SKM-1 treated with dmso at 0.1 percent for 144 hours (cell line): ENCODE data around the gene ERBB4.

Experiments used
- DNase-seq: peaks from one replicate; lab custom pipeline; 2025; ENCODE audit not compliant: unreplicated experiment; lab: John Stamatoyannopoulos, UW

The ERBB4 gene

DNA sequence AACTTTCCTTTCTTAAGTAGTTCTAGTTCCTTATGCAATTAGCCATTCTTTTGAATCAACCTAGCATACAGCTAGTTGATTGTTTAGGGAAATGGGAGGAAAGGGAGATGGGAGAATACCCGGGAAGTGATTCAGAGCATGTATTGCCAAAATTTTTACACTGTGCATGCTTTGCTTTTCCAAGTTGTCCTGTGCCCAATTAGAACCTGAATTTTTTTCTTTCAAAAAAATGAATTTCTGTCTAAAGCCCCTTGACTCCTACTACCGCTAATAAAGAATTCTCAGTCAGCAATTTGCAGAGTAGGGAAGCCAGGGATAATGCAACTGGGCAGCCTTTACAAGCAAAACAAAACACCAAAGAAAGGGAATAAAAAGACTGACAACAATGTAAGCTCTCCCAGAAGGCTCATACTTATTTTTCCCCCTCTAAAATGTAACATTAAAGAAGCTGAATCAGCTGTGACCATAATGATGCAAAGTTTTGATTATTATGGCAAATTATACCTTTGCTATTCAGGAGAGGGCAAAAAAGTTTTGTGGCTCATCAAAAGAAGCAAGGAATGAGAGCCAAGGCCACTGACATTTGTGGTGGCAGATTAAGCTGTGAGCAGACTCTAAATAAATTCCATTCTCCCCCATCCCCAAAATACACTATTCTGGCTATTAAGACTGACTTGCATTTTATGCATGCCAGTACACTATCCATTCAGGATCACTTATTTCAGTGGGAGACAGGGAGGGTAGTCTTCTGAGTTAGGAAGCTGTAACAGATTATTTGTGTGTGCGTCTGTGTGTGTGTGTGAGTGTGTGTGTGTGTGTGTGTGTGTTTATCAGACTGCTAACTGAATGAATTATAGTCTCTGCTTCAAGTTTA, 174.3 kb downstream of the ERBB4 start:
- DNase-seq, result no peak

GRCh38 chr2:212361174-212361756, 177.3 kb downstream of the ERBB4 start:
- no peak for DNase-seq

- DNase-seq, result no peak
Observed at GRCh38 chr2:212360068-212360460, 178.5 kb downstream of the ERBB4 start.

GRCh38 chr2:212359425-212360067, 179.1 kb downstream of the ERBB4 start:
- no peak for DNase-seq

DNA sequence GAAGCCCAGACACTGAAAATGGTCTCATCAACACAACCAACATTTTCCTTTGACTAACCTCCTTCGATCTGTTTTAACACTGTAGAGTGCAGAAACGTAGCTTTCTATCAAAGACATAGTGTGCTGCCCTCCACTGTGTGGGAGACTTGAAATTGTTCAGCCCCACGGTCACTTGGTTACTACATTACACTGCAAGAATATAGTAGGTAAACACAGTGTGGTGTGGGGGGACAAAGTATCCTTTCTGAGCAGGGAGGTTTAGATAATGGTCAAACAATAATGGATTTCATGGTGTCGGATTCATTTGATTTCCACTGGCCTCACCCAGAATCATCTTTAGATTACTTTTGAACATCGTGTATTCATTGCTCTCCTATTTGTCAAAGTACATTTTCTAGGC, 181.0 kb downstream of the ERBB4 start:
- DNase-seq, result no peak

- DNase-seq, result no peak
Observed at GRCh38 chr2:212354382-212354781, 184.2 kb downstream of the ERBB4 start.

- no peak for DNase-seq
Observed at GRCh38 chr2:212348501-212348900, 190.1 kb downstream of the ERBB4 start.

DNA sequence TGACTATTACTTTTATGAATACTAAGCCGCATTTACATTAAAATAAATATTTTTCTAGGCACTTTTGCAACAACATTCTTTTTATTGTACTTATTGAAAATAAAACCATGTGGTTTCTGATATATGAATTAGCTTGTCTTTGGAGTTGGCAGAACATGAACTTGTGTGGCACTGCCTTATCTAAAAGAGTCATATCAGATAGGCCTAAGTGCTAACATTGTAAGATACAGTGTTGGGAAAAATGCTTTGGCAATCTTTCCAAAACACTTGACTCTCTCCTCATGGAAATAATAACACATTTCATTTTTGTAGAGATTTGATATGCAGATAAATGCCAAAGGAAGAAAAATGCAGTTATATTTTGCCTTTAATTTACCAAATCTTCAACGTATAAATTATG, 191.7 kb downstream of the ERBB4 start:
- DNase-seq, result no peak

DNA sequence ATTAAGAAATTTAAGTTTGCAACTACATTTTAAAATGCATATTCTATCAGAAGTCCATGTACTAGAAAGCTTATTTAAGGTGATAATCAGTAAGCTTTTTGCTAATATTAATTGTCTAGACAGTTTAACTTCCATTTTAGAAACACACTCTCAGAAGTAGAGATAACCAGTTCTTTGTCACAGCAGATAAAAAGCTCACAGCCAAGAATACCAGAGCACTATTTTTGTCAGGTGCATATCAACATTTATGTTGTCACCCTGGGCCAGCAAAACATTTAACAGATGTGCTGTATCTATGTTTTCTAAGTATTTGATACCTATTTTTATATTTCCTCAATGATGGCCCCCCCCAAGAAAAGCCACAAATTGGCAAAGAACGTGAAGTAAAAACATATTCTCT, 192.6 kb downstream of the ERBB4 start:
- no peak for DNase-seq

DNA sequence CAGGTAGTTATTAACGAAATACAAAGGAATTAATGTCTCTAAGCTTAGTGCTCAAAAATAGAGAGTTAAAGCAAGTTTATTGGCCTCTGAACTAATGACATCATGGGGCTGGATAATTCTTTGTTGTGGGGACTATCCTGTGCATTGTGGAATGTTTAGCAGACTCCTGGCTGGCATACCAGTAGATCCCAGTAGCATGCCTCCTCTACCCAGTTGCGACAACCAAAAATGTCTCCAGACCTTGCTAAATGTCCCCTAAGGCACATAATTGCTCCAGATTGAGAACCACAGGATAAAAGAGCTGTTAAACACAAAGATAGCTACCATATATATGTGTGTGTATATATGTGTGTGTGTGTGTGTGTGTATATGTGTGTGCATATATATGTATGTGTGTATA, 194.5 kb downstream of the ERBB4 start:
- DNase-seq, result no peak

- no peak for DNase-seq
Observed at GRCh38 chr2:212343167-212343566, 195.4 kb downstream of the ERBB4 start.

DNA sequence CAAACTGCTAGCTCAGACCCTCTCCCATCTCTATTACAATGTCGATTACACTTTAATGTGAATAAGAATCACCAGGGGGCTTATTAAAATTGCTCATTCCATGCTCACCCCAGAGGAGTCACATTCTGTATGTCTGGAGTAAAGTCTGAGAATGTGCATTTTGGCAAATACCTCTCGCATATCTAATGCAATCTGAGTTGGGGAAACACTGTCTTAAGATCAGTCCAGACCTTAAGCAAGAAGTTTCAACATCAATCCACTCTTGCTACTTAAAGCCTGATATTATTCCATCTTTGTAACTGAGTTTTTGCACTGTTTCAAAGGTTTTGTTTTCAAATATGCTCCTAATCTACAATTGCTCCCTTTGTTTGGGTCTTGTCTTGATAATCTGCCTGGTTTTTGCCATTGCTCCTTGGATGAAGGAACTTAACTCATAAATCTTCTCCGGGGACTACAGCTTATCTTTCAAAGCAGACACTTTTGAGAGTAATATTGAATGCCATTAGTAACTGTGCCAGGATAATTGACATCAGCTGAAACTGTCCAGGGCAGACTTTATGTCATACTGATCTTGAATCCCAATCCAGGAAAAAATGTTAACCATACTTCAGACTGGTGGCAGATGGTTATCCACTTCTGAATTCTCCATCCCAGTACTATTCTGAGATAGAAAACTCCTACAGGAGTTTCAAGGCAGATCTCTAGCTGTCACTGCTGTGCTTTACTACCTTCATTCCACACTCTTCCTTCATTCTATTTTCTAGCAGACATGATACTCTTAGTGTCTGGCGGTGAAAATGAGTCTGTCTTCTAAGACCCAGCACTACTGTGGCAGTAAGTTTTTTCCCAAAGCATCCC, 200.9 kb downstream of the ERBB4 start:
- DNase-seq, result no peak

GRCh38 chr2:212337036-212337435, 201.6 kb downstream of the ERBB4 start:
- DNase-seq, result no peak

- DNase-seq, result no peak
Observed at GRCh38 chr2:212330263-212330662, 208.3 kb downstream of the ERBB4 start.

DNA sequence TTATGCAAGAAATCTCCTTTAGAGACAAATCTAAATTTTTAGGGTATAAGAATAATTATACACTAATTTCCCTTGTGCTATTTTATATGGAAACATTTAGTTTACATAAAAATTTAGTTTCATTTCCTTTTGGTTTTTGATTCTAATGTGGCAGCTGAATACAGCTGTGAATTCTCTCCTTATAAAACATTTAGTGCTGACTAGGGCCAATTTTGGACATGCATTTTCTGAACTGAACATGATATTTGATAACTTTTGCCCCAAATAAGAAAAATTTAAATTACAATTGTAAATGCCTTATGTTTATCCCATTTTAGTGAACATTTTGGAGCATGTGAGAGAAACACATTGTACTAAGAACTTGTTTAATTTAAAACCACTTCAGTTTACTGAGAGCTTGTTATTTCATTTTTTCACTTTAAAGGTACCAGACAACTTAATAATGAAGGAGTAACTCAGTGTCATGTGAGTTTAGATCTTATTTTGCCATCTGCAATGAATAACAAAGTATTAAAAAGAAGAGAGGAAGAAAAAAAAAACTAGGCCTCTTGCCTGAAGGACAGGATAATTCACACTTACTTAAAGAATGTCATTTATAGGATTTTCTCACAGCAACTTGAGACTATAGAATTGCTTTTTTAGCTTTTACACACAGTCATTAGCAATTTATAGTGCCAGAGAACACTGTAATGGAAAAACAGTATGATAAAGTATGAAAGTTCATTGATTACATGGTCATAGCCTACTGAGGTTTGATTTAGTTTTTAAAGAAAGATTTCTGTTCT, 209.7 kb downstream of the ERBB4 start:
- DNase-seq, result no peak

GRCh38 chr2:212328136-212328535, 210.5 kb downstream of the ERBB4 start:
- no peak for DNase-seq

DNA sequence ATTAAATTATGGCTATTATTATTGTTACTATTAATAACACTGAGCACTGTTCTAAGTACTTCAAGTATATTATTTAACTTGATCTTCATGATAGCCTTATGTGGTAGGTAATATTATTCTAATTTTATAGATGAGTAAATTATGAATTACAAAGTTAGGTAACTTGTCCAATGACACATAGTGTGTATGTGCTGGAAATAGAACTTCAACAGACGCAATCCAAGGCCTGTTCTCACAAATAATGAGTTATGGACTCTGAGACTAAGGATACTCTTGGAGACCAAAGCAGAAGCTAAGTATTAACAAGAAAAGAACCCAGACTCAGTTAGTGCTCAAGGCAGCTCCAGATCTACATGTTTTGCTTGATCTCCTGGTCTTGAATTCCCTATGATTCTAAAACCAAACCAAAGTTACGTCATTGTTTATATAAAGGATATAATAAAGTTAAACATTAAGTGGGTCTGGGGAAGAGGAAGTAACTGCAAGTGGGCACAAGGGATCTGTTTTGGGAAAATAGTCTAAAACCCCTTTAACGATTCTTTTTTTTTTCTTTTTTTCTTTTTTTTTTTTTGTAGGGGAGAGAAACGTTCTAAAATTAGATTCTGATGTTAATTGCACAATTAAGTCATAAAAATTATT, 211.3 kb downstream of the ERBB4 start:
- no peak for DNase-seq

DNA sequence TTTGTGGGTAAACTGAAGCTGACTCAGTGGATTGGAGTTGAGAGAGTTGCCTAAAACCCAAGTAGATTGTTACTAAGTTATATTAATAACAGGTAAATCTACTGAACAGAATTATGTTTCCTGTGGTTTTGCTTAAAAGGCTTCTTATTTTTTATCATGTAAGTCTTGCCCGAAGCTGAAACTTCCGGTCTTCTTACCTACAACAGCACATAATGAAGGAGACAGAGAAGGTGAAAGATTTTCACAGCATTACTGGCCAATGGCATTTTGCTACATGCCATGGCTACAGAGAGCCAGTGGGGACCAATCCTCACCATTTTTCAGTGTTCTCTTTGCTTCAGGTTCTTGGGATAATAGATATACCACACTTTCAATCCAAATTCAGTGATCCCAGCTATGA, 220.0 kb downstream of the ERBB4 start:
- no peak for DNase-seq

- no peak for DNase-seq
Observed at GRCh38 chr2:212314680-212315079, 223.9 kb downstream of the ERBB4 start.

- DNase-seq, result no peak
Observed at GRCh38 chr2:212311807-212312404, 226.7 kb downstream of the ERBB4 start.
